Measurements from ENCODE around the gene CISD1. TPM values are rescaled to one million over a fixed set of nuclear protein-coding genes. Genes with fewer than 3 reads are reported as not detected.

CISD1 gene
- total RNA-seq, 2 experiments from 2014 or later: 1.5 to 2.0 TPM

DNA sequence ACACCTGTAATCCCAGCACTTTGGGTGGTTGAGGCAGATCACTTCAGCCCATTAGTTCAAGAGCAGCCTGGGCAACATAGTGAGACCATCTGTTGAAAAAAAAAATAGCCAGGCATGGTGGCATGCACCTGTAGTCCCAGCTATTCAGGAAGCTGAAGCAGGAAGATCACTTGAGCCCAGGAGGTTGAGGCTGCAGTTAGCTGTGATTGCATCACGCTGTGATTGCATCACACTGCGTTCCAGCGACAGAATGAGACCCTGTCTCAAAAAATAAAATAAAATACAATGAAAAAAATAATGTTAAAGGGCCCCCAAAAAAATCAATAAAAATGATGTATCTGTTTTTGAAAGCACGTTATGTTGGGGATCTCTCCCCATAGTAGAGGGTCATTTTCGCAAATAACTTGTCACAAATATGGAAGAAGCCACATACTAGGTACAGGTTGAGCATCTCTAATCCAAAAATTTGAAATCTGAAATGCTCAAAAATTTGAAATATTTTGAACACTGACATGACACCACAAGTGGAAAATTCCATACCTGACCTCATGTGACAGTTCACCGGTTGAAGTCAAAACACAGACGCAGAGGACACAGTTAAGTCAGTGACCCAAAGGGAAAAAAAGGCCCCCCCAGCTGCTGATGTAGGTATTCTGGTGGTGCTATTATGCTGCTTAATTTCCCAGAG is 9.5 kb downstream of the CISD1 start:
- no peak overlapping the region for H3K4me3 ChIP-seq (ENCODE audit: low read length)
- peaks cover 16% of the 10 kb centered on the region for H3K4me1 Mint-ChIP-seq (ENCODE audit: low read depth)
- CTCF ChIA-PET: no interaction called here
- ATAC-seq (ENCODE audit: poor library complexity) (no peak), DNase-seq (no peak)
- H3K27me3 ChIP-seq (ENCODE audit: control insufficient read depth in 1 of 2, insufficient read depth in 2 of 2, low read length in 2 of 2): no peaks in the 10 kb centered on the region
- POLR2A ChIA-PET: interaction anchor here (1.0 kb wide), 1 partner anchor 10 kb away, joined by 3 read pairs; the partner anchor contains the start of gene CISD1
- no peak overlapping the region for H3K27ac ChIP-seq (ENCODE audit: low read depth in 1 of 2, low read length in 2 of 2)
- intact Hi-C loops (cut with DNase I, micrococcal nuclease): loop anchor here in 1 of 2 experiments (5.0 kb wide), 1 partner anchor 931 kb away; no protein-coding TSS in a partner anchor
- peaks cover 14% of the 10 kb centered on the region for H3K36me3 ChIP-seq (ENCODE audit: insufficient read depth, low read length)
- no peak overlapping the region for H3K4me3 Mint-ChIP-seq
- no peaks in the 10 kb centered on the region for H3K9me3 Mint-ChIP-seq
- no peaks in the 10 kb centered on the region for H3K4me1 ChIP-seq (ENCODE audit: insufficient read depth, low read length)
- H3K27me3 Mint-ChIP-seq: no peaks in the 10 kb centered on the region
- peaks cover 15% of the 10 kb centered on the region for H3K36me3 Mint-ChIP-seq (ENCODE audit: low read depth)
- H3K27ac Mint-ChIP-seq: no peak overlapping the region
- no peak for TF ChIP-seq CTCF (IDR thresholded peaks at IDR 0.05)
- H3K9me3 ChIP-seq (ENCODE audit: control insufficient read depth in 1 of 2, insufficient read depth in 1 of 2, low read length in 2 of 2): no peaks in the 10 kb centered on the region

- peaks cover 16% of the 10 kb centered on the region for H3K4me1 Mint-ChIP-seq (ENCODE audit: low read depth)
- peaks cover 14% of the 10 kb centered on the region for H3K36me3 ChIP-seq (ENCODE audit: insufficient read depth, low read length)
- H3K36me3 Mint-ChIP-seq (ENCODE audit: low read depth): peaks cover 15% of the 10 kb centered on the region
- TF ChIP-seq CTCF (IDR thresholded peaks at IDR 0.05): no peak
- H3K27ac ChIP-seq (ENCODE audit: low read depth in 1 of 2, low read length in 2 of 2): no peak overlapping the region
- no peaks in the 10 kb centered on the region for H3K9me3 ChIP-seq (ENCODE audit: control insufficient read depth in 1 of 2, insufficient read depth in 1 of 2, low read length in 2 of 2)
- no peak for DNase-seq
- ChIA-PET POLR2A (no interaction called here), CTCF (no interaction called here)
- H3K27me3 Mint-ChIP-seq: no peaks in the 10 kb centered on the region
- H3K4me3 ChIP-seq (ENCODE audit: low read length): no peak overlapping the region
- no peak for ATAC-seq (ENCODE audit: poor library complexity)
- no peak overlapping the region for H3K27ac Mint-ChIP-seq
- H3K4me1 ChIP-seq (ENCODE audit: insufficient read depth, low read length): no peaks in the 10 kb centered on the region
- no peaks in the 10 kb centered on the region for H3K9me3 Mint-ChIP-seq
- intact Hi-C loops (cut with DNase I, micrococcal nuclease): loop anchor here in 1 of 2 experiments (5.0 kb wide), 1 partner anchor 932 kb away; no protein-coding TSS in a partner anchor
- no peak overlapping the region for H3K4me3 Mint-ChIP-seq
- H3K27me3 ChIP-seq (ENCODE audit: control insufficient read depth in 1 of 2, insufficient read depth in 2 of 2, low read length in 2 of 2): no peaks in the 10 kb centered on the region
Measured at GRCh38 chr10:58278962-58279307, 10.0 kb downstream of the CISD1 start.

GRCh38 chr10:58280477-58280876 is 11.5 kb downstream of the CISD1 start:
- Mint-ChIP-seq H3K4me3 (no peak overlapping the region), H3K36me3 (ENCODE audit: low read depth) (peaks cover 15% of the 10 kb centered on the region), H3K4me1 (ENCODE audit: low read depth) (peaks cover 16% of the 10 kb centered on the region), H3K9me3 (no peaks in the 10 kb centered on the region), H3K27ac (no peak overlapping the region), H3K27me3 (no peaks in the 10 kb centered on the region)
- H3K27me3 ChIP-seq (ENCODE audit: control insufficient read depth in 1 of 2, insufficient read depth in 2 of 2, low read length in 2 of 2): no peaks in the 10 kb centered on the region
- no peak overlapping the region for H3K4me3 ChIP-seq (ENCODE audit: low read length)
- intact Hi-C loops (cut with DNase I, micrococcal nuclease): no loop called here
- H3K27ac ChIP-seq (ENCODE audit: low read depth in 1 of 2, low read length in 2 of 2): no peak overlapping the region
- POLR2A ChIA-PET: interaction anchor here (1.5 kb wide), 1 partner anchor 12 kb away, joined by 9 read pairs; the partner anchor contains the start of gene CISD1
- H3K9me3 ChIP-seq (ENCODE audit: control insufficient read depth in 1 of 2, insufficient read depth in 1 of 2, low read length in 2 of 2): no peaks in the 10 kb centered on the region
- no peaks in the 10 kb centered on the region for H3K4me1 ChIP-seq (ENCODE audit: insufficient read depth, low read length)
- ATAC-seq (ENCODE audit: poor library complexity): no peak
- CTCF ChIA-PET: no interaction called here
- TF ChIP-seq CTCF (IDR thresholded peaks at IDR 0.05): no peak
- peaks cover 14% of the 10 kb centered on the region for H3K36me3 ChIP-seq (ENCODE audit: insufficient read depth, low read length)
- DNase-seq: no peak
